BE2C (cell line): ENCODE measurements around the gene ECT2L.

Source experiments
- DNase-seq: peaks from one replicate; pipeline ENCODE4 v3.0.0-alpha.2; 2020
- H3K27me3 ChIP-seq: fragments of 250-450 bp; sonication (Bioruptor Pico); 2 replicates; pipeline ENCODE4 v1.5.1; 2020; ENCODE audit warnings: mild to moderate bottlenecking
- H3K36me3 ChIP-seq: fragments of 250-450 bp; sonication (Bioruptor Pico); 2 replicates; pipeline ENCODE4 v1.5.1; 2020; ENCODE audit warnings: mild to moderate bottlenecking
- H3K4me1 ChIP-seq: fragments of 250-450 bp; sonication (Bioruptor Pico); 2 replicates; pipeline ENCODE4 v1.5.1; 2020
- H3K4me3 ChIP-seq: 2 replicates; pipeline ENCODE4 v1.5.1; 2011; ENCODE audit warnings: low read depth, low read length
- H3K9me3 ChIP-seq: fragments of 250-450 bp; sonication (Bioruptor Pico); 2 replicates; pipeline ENCODE4 v1.5.1; 2020
- CTCF ChIP-seq: IDR thresholded peaks from 2 replicates; pipeline ENCODE4 v1.5.1; 2012; ENCODE audit warnings: mild to moderate bottlenecking, low read depth, low read length

The ECT2L gene

DNA sequence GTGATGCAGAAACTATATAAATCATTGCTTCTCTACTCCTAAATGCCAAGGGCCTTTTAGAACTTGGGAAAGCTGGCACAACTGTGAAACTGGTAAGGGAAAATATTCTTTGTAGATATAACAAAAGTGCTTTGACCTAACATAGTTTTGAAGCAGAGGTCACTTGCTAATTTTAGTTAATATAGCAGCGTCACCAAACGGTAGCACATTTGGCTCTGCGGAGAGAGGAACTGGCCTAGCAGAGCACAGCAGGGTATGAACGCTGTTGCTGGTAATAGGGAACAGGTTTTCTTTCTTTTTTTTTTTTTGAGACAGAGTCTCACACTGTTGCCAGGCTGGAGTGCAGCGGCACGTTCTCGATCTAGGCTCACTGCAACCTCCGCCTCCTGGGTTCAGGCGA lies 67.4 kb downstream of the ECT2L start:
- no peaks in the 10 kb centered on the region for H3K9me3 ChIP-seq
- no peak overlapping the region for H3K4me3 ChIP-seq
- DNase-seq = no peak
- no peaks in the 10 kb centered on the region for H3K27me3 ChIP-seq
- no peak for TF ChIP-seq CTCF
- H3K36me3 ChIP-seq = no peaks in the 10 kb centered on the region
- H3K4me1 ChIP-seq = no peaks in the 10 kb centered on the region

DNA sequence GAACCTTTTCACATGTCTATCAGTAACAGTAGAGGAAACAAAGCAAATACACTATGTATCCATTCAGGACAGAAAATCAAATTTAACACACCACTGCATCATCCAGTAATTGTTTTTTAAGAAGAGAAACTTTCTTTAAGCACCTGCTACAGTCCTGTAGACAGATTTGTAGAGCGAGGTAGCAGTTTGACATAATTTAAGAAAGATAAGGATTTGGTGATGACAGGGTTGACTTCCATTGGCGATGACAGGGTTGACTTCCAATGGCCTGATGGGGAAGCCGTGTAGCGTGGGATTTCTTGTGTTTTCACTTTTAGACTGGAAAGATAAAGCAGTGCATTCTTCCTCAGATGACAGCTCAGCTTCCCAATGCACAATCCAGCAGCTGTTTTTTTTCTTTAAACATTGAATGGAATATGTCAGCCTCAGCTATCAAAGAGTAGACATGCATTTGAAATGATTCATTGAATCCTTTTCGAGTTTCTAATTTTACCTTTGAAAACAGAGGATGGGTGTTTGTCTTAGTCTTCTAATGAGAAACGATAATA lies 68.5 kb downstream of the ECT2L start:
- H3K4me3 ChIP-seq = no peak overlapping the region
- no peaks in the 10 kb centered on the region for H3K9me3 ChIP-seq
- no peak for DNase-seq
- H3K27me3 ChIP-seq = no peaks in the 10 kb centered on the region
- H3K4me1 ChIP-seq = no peaks in the 10 kb centered on the region
- H3K36me3 ChIP-seq = no peaks in the 10 kb centered on the region
- no peak for TF ChIP-seq CTCF

DNA sequence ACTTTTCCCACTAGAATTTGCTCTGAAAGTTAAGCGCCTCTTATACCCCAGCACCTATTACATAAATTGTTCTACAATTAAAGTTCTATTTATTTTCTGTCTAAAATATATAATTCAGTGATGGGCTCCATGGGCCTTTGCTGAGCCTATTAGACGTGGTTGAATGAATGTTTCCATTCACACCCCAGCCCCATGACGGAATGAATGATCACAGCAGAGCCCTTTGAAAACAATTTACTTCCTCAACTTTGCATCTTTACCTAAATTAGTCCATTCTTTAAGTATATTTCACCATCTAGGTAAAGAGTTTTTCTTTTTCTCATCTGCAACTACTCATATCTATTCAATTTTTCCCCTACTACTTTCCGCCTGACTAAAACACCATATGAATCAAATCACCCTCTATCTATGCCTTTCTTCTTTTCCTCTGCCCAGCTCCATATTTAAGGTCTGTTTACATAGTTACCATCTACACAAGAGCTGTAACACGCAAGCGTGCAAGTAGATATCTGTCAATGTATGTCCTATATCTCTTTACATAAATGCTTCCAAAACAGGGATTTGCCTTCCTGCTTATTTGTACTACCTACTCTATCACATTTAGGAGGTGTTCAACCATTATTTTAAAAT lies 69.7 kb downstream of the ECT2L start:
- Histone ChIP-seq H3K4me3 (no peak overlapping the region), H3K36me3 (no peaks in the 10 kb centered on the region), H3K27me3 (no peaks in the 10 kb centered on the region), H3K9me3 (no peaks in the 10 kb centered on the region), H3K4me1 (no peaks in the 10 kb centered on the region)
- no peak for TF ChIP-seq CTCF
- no peak for DNase-seq

DNA sequence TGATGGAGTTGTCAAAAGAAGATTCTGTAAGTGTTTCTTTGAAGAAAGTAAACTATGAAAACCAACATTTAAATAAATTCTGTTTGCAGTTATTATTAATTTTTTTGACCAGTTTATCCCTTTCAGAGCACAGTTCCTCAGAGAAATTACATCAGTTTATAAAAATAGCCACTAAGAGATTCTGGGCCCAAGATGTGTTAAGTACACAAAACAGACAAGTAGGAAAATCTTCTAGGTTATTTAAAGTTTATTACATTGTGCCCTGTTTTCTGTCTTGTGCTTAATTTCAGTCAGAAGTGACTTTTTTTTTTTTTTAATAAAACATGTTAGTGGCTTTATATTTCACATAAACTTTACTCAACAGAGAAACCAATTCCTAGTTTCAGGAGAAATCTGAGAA lies 72.3 kb downstream of the ECT2L start:
- Histone ChIP-seq H3K9me3 (no peaks in the 10 kb centered on the region), H3K27me3 (no peaks in the 10 kb centered on the region), H3K36me3 (no peaks in the 10 kb centered on the region), H3K4me3 (no peak overlapping the region), H3K4me1 (no peaks in the 10 kb centered on the region)
- TF ChIP-seq CTCF = no peak
- no peak for DNase-seq

DNA sequence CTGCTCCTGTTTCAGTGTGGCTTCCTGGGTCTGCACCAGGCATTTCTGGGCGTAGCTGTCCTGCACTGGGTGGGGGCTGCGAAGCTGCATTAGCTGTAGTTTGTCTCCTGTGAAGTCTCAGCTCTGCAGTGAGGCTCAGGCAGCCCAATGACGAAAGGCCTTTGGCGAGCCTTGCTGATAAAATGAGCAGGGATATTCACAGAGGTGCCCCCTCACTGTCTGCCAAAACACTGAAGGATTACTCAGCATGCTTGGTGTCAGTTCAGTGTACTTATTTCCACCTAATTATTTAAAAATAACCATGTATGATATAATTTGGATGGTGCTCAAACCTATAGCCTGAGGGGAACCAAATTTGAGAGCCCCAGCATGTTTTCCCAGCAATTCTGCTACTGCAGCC lies 73.5 kb downstream of the ECT2L start:
- Histone ChIP-seq H3K27me3 (no peaks in the 10 kb centered on the region), H3K36me3 (no peaks in the 10 kb centered on the region), H3K4me3 (no peak overlapping the region), H3K4me1 (no peaks in the 10 kb centered on the region), H3K9me3 (no peaks in the 10 kb centered on the region)
- DNase-seq = no peak
- TF ChIP-seq CTCF = no peak

DNA sequence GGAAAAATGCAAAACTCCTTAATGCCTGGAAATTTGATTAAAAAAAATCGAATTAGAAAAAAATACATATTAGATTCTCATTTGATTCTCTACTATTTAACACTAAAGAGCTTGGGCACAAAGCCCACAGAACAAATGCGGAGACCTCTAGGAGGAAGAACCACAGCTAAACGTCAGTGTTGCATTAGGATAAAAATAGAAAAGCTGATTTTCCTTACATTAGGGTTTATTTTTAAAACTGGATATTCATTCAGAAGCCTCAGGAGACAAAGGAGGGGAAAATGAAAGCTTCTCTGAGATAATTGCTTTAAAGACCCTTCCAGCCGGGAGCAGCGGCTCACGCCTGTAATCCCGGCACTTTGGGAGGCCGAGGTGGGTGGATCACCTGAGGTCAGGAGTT lies 77.3 kb downstream of the ECT2L start:
- Histone ChIP-seq H3K4me3 (no peak overlapping the region), H3K36me3 (no peaks in the 10 kb centered on the region), H3K27me3 (no peaks in the 10 kb centered on the region), H3K4me1 (no peaks in the 10 kb centered on the region), H3K9me3 (no peaks in the 10 kb centered on the region)
- no peak for TF ChIP-seq CTCF
- DNase-seq = no peak
